HCT116 (cell line): Measurements from ENCODE around the gene PLSCR4.

Experiments used
- CTCF ChIP-seq, 3 experiments: fragments of 200-600 bp in 1 of 3; sonication (generic) in 1 of 3; IDR thresholded peaks in 2 of 3; conservative IDR thresholded peaks in 1 of 3; 2 replicates each; pipeline ENCODE4 v1.5.1; 2012 to 2017; ENCODE audit warnings: low read depth in 2 of 3, low read length in 2 of 3, antibody characterized with exemption in 1 of 3, borderline replicate concordance in 1 of 3, control low read depth in 1 of 3, mild to moderate bottlenecking in 1 of 3, mixed read lengths in 1 of 3, mixed run types in 1 of 3, moderate library complexity in 1 of 3; ENCODE audit not compliant: insufficient read depth in 1 of 3
- SIN3A ChIP-seq: IDR thresholded peaks from 2 replicates; pipeline ENCODE4 v1.6.1; 2012; ENCODE audit warnings: low read depth
- SP1 ChIP-seq: IDR thresholded peaks from 2 replicates; pipeline ENCODE4 v1.6.1; 2012; ENCODE audit warnings: low read depth
- TF ChIP-seq, protein P1 (sequence below): IDR thresholded peaks from 2 replicates; pipeline ENCODE4 v1.6.1; 2011; ENCODE audit warnings: mild to moderate bottlenecking, low read length, moderate library complexity; ENCODE audit not compliant: insufficient replicate concordance; ENCODE audit errors: extremely low read depth

DNA sequence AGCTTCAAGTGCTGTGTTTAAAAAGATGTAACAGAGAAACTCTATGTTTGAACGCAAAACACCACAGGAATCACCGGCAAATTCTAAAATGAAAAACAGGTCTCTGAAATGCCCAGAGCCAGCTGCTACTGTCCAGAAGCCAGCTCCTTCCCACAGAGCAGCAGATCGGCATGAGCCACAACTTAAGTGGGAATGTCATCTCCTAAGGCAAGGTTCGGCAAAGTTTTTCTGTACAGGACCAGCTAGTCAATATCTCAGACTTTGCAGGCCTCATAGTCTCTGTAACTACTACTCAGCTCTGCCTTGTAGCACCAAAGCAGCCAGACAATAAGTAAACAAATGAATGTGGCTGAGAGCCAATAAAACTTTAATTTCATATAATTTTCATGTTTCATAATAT, 94.8 kb downstream of the PLSCR4 start:
- TF ChIP-seq SP1 (no peak), CTCF (IDR thresholded peaks at IDR 0.05 in 2 of 3, conservative IDR thresholded peaks at IDR 0.05 in 1 of 3; ENCODE audit: borderline replicate concordance in 1 of 3, insufficient read depth in 1 of 3, low read depth in 2 of 3, low read length in 2 of 3) (no peak), SIN3A (no peak)
- TF ChIP-seq, protein P1, sequence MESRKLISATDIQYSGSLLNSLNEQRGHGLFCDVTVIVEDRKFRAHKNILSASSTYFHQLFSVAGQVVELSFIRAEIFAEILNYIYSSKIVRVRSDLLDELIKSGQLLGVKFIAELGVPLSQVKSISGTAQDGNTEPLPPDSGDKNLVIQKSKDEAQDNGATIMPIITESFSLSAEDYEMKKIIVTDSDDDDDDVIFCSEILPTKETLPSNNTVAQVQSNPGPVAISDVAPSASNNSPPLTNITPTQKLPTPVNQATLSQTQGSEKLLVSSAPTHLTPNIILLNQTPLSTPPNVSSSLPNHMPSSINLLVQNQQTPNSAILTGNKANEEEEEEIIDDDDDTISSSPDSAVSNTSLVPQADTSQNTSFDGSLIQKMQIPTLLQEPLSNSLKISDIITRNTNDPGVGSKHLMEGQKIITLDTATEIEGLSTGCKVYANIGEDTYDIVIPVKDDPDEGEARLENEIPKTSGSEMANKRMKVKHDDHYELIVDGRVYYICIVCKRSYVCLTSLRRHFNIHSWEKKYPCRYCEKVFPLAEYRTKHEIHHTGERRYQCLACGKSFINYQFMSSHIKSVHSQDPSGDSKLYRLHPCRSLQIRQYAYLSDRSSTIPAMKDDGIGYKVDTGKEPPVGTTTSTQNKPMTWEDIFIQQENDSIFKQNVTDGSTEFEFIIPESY, result no peak
